Pons (tissue), 1 donor: ENCODE data around the gene NRSN2.

Experiments used
- DNase-seq: peaks from one replicate; pipeline ENCODE4 v3.0.0-alpha.2; 2016; ENCODE audit warnings: low spot score

NRSN2 gene, protein sequence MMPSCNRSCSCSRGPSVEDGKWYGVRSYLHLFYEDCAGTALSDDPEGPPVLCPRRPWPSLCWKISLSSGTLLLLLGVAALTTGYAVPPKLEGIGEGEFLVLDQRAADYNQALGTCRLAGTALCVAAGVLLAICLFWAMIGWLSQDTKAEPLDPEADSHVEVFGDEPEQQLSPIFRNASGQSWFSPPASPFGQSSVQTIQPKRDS

DNA sequence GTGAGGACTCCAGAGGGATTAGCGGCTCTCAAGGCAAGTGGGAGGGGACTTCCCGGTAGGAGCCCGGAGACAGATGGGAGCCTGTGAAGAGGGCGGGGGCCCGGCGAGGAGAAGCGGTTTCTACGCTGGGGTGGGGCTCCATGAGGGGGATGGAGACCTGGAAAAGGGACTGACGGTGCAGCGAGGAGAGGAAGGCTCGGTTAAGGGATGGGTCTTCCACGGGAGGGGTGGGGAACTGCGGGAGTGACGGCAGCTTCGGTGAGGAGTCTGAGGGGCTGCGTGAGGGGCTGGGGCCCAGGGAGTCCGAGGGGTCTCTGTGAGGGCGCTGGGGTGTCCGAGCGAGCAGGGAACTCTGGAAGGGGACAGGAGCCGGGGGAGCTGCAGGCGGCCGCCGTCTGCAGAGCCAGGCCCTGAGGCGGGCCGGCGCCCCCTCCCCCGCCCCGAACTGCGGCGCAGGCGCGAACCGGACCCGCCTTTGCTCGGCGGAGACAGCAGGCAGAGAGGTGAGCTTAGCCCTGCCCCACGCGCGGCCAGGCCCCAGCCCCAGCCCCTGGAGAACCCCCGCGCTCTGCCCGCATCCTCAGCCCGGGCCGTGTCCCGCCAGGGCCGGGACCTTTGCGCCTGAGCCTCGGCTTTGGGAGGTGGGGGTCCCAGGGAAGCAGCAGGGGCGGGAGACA, at the start of gene NRSN2:
NRSN2 (plus strand) TSS at position 472 of the 677 bp plus-strand sequence. CDS start 2,533 bp downstream, outside the sequence.
- DNase-seq = no peak

DNA sequence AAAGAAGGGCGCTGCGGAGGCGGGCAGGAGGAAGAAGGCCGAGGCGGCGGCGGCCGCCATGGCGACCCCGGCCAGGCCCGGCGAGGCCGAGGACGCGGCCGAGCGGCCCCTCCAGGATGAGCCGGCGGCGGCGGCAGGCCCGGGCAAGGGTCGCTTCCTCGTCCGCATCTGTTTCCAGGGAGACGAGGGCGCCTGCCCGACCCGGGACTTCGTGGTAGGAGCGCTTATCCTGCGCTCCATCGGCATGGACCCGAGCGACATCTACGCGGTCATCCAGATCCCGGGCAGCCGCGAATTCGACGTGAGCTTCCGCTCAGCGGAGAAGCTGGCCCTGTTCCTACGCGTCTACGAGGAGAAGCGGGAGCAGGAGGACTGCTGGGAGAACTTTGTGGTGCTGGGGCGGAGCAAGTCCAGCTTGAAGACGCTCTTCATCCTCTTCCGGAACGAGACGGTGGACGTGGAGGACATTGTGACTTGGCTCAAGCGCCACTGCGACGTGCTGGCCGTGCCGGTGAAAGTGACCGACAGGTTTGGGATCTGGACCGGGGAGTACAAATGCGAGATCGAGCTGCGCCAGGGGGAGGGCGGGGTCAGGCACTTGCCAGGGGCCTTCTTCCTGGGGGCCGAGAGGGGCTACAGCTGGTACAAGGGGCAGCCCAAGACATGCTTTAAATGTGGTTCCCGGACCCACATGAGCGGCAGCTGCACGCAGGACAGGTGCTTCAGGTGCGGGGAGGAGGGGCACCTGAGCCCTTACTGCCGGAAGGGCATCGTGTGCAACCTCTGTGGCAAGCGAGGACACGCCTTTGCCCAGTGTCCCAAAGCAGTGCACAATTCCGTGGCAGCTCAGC, 48.8 kb upstream of the NRSN2 start:
- DNase-seq = peak; percentile 64

DNA sequence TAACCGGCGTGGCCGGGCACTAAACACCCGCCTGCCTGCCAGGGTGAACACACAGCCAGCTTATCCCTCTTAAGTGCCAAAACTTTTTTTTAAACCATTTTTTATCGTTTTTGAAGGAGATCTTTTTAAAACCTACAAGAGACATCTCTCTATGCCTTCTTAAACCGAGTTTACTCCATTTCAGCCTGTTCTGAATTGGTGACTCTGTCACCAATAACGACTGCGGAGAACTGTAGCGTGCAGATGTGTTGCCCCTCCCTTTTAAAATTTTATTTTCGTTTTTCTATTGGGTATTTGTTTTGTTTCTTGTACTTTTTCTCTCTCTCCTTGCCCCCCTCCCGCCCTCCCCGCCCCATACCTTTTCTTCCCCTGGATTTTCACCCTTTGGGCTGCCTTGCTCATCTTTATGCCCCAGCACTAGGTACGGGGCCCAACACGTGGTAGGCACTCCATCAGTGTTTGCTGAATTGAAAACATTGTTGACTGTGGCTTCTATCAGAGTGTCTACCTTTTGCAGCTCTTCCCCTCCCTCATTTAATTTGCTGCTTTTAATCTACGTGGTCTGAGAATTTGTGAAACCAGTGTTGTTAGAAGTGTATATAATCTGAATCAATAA, 48.0 kb upstream of the NRSN2 start:
- no peak for DNase-seq

DNA sequence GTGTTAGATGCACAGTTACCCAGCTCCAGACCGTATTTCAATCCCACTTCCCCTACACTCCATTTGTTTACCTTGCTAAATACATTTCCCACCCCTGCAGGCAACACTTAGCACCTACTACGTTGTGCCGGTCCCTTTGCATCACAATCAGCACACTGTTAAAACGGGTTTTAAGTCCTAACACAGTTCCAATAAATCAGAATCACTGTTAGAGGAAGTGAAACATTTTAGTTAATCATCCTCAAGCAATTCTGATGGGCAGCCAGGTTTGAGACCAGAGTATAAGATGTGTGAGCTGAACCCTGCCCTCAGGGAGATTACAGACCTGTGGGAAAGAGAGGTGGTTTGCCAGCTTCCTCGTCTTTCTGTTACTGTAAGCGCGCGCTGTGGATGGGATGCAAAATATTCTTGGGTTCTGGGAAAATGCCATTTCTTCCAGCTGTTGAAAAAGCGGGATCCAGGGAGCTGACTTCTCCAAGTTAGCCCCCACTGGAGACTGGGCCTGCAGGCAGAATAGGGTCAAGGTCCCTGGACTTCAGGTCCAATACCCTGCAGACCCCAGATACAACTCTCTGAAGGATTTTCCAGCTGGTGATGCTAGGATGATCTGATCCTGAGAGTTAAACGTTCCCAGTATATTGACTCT, 46.4 kb upstream of the NRSN2 start:
- DNase-seq = no peak

DNA sequence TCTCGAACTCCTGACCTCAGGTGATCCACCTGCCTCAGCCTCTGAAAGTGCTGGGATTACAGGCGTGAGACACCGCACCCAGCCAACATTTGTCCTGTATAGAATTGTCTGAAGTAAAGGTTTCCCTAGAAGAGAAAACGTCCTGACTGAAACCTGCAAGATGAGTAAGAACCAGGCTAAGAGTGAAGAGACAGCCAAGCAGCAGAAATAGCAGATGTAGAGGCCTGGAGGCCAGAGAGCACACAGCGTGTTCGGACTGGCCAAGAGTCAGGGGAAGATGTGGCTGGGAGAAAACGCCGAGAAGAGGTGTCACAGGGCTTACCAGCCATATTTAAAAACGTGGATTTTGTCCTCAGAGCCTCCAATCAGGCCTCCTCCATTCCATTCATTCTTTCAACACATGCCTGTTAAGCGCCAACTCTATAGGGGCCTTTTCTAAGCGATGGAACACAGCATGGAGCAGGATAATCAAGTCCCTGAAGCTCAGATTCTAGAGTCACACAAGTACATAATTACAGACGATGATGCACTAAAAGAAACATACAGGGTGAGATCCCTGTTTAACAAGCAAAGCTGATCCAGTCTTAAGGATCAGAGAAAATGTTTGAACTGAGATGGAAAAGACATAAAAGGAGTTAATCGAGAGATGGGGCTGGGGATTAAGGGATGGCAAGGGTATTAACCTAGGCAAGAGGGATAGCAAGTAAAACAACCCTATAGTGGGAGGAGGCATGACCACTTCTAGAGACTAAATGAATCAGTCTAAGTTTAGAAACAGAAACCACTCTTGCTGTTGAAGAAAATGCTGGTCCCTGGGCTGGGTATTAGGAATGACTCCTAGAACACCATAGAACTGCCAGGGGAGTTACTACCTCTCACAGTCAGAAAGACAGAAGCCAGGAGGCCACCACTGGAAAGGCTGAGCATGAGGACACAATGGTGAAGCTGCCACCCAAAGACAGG, 44.7 kb upstream of the NRSN2 start:
- DNase-seq = no peak

DNA sequence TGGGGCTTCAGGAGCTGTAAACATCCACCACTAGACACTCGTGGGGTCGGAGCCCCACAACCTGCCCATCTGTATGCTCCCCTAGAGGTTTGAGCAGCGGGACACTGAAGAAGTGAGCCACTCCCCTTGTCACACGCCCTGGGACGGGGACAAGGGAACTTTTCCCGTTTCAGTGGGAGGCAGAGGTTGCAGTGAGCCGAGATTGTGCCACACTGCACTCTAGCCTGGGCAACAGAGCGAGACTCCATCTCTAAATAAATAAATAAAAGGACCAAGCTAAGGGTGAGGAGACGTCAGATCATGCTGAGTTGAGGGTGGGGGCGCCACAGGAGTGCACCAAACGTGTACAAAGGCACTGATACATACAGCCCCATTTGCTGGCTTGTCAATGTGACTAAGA, 41.2 kb upstream of the NRSN2 start:
- no peak for DNase-seq

DNA sequence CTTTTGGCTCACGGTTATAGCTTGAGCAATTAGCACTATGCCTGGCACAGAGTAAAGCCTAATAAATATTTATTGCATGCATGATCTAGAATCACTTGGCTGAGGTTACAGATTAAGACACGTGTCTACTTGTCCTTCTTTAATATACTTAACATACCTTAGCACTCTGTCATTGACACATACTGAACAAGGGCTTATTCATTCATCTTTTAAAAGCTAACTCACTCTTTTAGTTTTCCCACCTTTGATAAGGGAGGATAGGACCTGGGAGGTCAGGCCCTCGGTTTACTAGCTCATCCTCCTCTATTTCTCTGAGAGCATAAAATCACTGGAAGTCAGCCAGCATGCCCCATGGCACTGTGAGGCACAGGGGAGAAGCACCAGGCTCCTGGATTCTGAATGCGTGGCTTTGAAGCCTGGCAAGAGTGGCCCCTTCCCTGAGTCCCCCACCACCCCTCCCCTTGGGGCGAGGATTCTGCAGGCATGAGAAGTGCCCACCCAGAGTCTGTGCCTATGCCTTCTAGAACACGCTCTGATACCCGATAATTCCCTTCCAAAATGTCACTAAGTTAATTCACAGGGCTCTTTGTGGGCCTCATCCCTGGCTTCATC, 38.4 kb upstream of the NRSN2 start:
- no peak for DNase-seq

DNA sequence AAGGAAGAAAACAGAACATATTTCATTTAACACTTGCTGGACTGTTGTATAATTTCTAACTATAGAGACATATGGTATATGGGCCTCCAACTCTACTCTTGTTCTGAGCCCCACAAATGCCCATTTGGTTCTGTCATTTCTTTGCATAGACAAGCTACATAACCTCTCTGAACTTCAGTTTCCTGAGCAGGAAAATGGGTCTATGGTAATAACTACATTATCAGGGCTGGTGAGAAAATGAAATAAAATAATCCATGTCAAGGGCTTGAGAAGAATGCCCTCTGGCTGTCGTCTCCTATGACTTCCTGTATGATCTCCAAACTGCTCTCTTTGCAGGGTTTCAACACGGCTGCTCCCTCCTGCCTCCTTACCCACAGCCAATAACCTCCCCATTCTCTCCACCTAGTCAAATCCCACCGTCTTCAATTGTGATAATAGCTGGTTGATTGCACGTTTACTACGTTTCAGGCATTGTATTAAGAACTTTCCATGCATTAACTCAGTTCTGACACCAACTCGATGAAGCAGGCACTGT, 37.5 kb upstream of the NRSN2 start:
- DNase-seq = no peak

DNA sequence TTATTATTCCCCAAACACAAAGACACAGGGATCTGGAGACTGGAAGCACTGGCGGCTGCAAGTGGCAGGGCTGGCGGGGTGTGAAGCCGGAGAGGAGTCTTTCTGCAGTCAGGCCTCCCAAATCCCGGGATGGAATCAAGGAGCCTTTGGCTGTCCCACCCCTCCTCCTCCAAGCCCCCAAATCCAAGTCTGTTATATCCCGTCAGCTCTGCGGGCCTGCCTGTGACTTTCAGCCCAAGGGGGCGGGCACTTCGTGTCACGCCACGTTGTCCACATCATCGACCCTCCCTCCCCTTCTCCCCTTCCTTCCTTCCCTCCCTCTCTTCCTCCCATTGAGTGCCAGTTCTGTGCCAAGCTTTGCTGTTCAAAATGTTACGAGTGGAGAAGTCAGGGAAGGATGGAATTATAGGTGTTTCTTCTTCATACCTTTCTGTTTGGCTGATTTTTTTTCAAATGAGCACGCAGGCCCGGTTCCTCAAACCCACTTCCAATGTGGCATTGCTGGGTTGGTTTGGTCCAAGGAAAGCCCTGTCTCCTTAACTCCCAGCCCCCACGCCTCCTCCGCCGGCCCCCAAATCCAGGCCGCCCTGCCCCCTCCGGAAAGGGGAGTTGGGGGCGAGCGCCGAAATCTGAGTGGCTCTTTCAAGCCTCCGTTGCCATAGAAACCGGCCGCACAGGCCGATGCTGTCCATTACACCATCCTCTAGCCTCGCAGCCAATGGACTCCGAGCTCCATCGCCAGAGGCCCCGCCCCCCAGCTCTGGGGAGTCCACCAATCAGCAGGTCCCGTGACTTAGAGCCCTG, 36.9 kb upstream of the NRSN2 start:
- DNase-seq = peak; percentile 99

DNA sequence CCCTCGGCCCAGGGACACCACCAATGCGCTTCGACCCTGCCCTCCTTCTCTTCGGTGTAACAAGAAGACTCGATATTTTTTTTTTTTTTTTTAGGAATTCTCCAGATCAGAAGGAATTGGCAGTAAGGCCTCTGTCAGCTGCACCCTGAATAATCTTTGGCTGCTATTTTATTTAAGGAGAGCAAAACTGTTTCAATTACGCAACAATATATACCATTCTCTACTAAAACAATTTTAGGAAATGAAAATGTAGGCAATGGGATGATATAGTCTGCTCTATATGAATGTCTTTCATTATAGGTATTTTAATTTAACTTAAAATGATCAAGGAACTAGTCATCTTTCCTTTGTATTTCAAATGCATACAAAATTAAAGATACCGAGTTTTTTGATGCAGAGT, 36.3 kb upstream of the NRSN2 start:
- DNase-seq = no peak

DNA sequence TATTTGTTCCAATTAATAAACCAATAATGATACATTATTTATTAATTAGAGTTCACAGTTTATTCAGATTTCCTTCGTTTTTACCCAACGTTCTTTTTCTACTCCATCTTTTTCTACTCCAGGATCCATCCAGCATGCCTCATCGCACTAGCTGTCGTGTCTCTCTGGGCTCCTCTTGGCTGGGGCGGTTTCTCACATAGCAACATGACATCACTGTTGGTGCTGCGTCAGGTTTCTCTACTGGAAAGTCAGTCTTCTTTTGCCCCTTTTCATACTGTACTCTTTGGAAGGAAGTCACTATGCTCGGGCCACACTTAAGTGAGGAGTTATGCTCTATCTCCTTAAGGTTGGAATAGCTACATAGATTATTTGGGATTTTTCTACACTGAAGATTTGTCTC, 35.3 kb upstream of the NRSN2 start:
- DNase-seq = no peak

DNA sequence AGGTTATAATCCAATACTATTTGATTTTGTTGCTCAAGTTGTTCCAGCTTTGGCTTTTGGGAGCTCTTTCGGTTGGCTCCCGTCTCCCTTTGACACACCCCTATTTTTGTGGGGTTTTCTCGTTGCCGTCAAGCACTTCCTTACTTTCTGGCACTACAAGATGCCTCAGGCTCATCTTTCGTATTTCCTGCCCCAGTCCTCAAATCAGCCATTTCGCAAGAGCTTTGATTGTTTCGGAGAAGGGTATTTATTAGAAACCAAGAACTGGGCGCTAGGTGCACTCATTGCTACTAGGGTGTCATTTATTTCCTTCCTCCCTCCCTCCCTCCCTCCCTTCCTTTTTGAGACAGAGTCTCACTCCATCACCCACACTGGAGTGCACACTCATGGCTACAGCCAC, 34.8 kb upstream of the NRSN2 start:
- no peak for DNase-seq

DNA sequence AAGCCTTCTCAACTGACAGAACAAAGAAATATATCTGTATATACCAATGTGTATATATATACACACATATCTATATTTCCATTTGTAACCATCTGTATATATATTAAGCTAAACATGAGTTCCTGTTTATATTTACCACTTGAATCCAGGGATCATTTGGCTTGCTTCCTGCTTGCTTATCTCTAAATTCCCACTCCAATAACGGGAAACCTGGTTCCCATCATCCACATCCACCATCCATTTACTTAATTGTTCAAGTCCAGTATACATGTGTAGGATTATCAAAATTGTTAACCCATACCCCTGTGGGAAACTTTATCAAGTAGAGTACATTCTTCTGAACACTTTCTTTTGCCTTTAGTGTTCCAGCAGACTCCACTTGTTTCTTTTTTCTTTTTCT, 34.0 kb upstream of the NRSN2 start:
- no peak for DNase-seq

DNA sequence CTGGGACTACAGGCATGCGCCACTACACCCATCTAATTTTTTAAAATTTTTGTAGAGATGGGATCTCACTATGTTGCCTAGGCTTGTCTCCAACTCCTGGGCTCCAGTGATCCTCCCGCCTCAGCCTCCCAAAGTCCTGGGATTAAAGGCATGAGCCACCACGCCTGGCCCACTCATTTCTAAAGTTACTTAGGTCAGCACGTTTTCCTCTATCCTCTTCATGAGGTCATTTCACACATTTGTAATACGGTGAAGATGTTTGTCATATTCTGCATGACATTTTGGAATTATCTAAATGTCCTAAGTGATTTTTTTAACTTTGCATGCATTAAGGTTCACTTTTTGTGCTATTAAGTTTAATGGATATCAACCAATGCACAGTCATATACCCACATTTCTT, 33.5 kb upstream of the NRSN2 start:
- no peak for DNase-seq

DNA sequence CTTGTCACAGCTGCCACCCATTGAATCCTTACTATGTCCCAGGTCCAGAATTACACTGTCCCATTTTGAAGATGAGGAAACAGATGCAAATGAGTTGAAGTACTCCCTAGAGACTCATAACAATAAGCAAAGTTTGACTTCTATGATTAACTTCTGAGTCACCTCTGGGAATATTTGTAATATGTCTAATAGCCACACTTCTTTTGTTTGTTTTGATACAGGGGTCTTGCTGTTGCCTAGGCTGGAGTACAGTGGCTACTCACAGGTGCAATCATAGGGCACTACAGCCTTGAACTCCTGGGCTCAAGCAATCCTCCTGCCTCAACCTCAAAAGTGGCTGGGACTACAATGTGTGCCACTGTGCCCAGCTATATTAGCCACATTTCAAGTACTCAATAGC, 33.0 kb upstream of the NRSN2 start:
- no peak for DNase-seq

DNA sequence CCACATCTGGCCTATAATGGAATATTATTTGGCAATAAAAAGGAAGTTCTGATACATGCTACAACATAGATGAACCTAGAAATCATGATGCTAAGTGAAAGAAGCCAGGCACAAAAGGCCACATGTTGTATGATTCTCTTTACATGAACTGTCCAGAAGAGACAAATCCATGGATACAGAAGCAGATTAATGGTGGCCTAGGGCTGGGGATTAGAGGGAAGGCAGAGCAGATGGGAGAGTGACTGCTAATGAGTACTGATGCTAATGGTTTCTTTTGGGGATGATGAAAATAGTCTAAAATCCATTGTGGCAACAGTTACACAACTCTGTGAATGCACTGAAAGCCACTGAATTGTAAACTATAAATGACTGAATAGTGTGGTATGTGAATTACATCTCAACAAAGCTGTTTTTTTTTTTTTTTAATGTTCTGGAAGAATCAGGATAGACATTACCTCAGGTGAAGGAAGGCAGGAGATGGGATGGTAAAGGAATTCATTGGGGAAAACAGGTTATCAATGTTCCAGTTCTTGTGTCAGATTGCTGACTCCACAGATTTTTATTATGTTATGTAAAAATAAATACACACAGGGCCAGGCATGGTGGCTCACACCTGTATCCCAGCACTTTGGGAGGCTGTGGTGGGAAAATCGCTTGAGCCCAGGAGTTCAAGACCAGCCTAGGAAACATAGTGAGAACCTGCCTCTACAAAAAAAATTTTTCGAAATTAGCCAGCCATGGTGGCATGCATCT, 30.4 kb upstream of the NRSN2 start:
- DNase-seq = no peak

DNA sequence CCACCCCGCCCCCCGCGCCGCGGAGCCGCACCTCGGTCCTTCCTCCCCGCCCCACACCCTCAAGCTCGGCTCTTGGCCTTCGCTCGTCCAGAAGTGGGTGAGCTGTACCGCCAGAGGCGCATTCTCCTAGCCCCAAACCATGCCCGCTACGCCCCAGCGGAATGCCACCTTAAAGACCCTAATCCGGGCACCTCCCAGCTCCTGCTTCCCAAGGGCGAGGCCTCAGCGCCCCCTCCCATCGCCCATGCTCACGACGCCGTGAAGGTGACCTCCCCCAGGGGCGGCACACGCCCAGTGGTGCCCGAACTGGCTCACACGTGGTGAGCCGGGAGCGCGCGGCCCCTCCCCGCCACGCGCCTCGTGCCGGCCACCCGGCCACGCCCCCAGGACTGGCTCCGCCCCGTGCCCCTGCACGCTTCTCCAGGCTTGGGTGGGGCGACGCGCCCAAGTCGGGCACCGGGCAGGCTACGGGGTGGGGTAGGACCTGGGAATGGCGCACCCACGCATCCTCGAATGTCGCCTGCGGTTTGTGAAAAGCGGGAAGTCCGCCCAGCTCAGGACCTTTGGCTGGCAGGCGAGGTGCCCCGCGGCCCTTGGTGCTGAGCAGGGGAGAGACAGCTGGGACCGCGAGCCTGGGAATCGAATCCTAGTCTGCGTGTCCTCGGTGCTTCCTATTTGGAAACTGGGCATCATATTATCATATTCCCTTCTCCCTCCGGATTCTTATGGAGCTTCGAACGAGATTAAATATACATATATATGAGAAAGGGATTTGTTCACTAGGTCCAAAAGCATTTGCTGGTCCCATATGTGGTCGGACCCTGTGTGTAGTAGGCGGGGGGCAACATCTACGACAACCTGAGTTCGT, 22.5 kb upstream of the NRSN2 start:
- DNase-seq = peak; percentile 73
